Measurements from ENCODE around the gene SIAE.

The SIAE gene, protein sequence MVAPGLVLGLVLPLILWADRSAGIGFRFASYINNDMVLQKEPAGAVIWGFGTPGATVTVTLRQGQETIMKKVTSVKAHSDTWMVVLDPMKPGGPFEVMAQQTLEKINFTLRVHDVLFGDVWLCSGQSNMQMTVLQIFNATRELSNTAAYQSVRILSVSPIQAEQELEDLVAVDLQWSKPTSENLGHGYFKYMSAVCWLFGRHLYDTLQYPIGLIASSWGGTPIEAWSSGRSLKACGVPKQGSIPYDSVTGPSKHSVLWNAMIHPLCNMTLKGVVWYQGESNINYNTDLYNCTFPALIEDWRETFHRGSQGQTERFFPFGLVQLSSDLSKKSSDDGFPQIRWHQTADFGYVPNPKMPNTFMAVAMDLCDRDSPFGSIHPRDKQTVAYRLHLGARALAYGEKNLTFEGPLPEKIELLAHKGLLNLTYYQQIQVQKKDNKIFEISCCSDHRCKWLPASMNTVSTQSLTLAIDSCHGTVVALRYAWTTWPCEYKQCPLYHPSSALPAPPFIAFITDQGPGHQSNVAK

DNA sequence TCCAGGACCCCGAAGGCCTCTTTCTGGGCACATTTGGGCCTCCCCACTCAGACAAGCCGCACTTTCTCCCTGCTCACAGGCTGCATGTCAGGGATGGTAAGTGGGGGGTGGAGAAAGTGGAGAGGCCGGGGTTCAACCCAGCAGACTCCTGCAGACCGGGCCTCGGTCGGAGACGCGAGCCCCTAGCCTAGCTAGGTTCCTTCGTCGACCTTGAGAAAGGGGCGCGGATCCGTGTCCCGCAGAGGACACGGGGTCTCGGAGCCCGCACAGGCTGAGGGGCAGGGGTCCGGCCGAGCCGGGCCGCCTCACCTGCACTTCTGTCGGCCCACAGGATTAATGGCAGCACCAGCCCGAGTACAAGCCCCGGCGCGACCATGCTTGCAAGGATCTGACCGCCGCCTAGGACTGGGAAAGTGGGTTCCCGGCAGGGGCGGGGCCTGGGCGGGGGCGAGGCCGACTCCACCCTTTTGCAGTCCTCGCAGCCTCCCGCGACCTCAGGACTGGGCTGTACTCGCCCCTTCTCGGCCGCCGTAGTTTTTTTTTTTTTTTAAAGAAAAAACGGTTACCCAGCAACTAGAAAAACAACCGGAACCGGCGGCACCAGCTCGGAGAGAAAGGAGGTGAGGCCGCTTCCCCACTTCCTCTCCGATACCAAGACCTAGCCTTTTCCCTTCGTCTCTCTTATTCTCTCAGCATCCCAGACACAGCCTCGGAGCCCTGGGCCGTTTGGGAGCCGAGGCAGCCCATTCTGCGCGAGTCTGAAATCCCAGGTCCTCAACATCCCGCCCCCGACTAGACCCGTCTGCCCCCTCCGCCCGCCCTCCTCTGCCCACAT lies at the start of gene SIAE, which contains the start of gene SPA17:
SIAE (minus strand) TSS at position 407 of the 835 bp plus-strand sequence; CDS start at position 376, 31 bp downstream.
SPA17 (plus strand) TSS at position 572 of the 835 bp plus-strand sequence. CDS start 1,361 bp downstream, outside the sequence.
- in situ Hi-C loops (cut with MboI; ENCODE audit: low sequenced_read_pairs) = no loop called here

DNA sequence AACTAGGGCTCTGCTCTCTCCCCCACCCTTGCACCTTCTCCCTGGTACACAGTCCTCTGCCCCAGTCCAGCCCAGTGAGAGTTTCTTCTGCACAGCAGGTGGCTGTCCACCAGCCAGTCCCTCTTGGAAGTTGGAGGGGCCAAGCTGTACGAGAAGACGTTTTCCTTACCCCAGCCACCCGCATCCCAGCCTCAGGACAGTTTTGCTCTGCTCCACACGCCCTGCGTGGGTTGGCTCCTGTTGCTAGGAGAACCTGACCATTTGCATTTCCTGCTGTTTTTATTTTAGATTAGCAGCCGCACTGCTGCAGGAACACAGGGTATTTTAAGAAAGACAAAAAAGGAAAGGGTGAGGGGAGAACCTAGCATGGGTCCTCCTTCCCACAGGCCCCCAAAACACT lies 48.6 kb upstream of the SIAE start:
- in situ Hi-C loops (cut with MboI; ENCODE audit: low sequenced_read_pairs) = no loop called here

DNA sequence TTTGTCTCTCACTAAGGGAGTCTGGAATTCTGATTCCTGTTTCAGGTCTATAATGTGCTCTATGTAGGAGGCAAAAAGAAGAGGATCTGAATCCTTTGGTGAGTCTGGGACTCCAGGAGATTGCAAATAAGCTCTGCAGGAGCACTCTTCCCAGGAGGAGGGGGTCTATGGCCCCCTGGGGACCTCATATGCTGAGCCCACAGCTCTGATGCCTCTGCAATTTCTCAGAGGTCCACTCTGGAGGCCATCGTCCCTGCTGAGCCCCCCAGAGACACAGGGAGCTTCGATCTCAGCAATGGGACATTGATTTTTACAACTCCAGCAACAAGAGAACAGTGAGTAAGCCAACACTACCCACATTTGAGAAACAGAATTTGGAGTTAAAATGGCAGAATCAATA lies 46.0 kb upstream of the SIAE start:
- in situ Hi-C loops (cut with MboI; ENCODE audit: low sequenced_read_pairs) = no loop called here

DNA sequence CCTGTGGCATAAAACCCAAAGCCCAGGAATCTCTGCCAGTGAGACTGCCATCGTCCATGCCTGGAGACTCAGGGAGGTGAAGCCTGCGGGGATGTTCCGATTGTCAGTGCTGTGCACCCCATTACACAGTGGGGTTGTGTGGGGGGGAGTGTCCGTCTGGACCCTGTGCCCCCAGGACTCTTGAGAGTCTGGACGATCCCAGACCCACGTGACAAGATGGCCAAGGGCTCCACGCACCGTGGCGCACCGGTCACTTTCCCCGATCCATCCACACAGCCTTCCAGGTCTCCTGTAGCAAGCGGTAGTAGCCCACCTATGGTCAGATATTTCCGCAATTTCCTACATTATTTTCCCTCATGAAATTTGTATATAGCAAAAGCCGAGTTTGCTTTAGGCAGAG lies 45.3 kb upstream of the SIAE start:
- in situ Hi-C loops (cut with MboI; ENCODE audit: low sequenced_read_pairs) = no loop called here

DNA sequence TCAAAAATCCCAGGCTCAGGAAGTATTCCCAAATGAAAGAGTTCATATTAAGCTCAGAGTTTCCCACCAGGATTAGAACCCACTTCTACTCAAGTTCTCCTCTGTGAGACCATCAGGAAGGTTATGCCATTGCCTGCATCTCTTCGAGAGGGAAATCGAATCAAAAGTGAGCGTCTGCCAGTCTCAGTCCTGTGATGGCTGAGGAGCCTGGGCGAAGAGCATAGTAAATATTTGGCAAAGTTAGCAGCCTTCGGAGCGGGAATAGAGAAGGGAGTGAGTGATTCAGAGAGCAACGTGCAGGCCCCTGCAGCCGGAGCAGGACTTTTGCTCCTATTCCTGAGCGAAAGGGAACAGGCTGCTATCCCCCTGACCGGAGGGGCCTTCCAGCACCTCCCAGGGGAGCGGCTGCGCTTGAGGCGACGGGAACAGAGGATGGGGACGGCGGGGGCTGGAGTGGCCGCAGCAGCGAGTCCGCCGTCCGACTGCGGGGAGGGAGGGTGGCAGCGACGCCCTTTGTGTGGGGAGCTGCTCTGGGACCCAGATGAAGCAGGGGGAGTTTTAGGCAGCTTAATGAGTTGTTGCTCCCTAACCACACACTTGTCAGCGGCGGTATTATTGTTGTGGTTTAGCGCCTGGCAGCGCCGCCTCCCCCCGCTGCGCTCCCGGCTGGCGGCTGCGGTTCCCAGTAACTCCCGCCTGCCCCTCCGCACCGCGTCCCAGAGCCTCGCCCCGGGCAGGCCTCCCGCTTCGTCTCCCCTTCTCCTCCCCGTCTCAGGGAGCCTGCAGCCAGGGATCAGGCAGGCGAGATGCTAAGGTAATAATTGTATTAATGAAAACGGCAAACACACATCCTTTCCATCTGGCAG lies 44.5 kb upstream of the SIAE start:
- in situ Hi-C loops (cut with MboI; ENCODE audit: low sequenced_read_pairs) = no loop called here

DNA sequence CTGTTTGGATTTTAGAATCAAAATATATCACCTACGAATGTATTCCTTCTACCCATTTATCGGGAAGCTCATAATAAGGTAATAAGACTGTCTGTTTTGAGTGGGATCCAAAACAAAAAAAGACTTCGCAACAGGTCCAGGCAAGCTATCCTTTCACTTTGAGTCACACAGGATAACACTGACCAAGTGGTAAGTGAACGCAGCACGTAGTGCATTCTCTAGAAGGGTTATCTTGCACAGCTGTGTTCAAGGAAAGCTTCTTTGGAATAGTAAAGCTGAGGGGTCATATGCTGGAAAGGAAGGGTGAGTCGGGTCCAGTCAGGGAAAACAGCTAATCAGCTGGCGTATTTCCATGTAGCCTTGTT lies 43.9 kb upstream of the SIAE start:
- in situ Hi-C loops (cut with MboI; ENCODE audit: low sequenced_read_pairs) = no loop called here

DNA sequence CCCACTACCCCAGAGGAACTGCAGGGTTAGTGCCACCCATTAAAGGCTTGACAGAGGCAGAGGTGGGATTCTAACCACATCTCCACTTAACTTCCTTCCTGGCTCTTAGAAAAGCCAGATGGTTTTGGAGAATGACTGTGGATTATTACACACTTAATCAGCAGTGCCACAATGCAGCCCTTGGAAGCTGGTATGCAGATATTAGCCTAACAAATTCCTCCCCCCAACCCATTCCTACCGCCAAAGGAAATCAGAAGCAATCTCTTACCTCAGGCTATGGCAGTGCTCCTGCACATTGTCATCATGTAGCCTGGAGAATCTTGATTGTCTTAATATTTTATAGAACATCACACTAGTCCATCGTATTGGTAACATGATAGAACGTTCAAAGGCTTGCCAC lies 43.1 kb upstream of the SIAE start:
- in situ Hi-C loops (cut with MboI; ENCODE audit: low sequenced_read_pairs) = no loop called here

DNA sequence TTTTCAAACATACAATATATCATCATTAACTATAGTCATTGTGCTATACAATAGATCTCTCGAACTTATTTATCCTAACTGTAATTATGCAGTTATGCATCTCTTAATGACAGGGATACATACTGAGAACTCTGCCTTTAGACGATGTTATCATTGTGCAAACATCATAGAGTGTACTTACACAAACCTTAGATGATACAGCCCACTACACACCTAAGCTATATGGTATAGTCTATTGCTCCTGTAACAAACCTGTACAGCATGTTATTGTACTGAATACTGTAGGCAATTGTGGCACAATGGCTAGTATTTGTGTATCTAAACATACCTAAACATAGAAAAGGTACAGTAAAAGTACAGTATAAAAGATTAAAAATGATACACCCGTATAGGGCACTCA lies 38.9 kb upstream of the SIAE start:
- in situ Hi-C loops (cut with MboI; ENCODE audit: low sequenced_read_pairs) = no loop called here

DNA sequence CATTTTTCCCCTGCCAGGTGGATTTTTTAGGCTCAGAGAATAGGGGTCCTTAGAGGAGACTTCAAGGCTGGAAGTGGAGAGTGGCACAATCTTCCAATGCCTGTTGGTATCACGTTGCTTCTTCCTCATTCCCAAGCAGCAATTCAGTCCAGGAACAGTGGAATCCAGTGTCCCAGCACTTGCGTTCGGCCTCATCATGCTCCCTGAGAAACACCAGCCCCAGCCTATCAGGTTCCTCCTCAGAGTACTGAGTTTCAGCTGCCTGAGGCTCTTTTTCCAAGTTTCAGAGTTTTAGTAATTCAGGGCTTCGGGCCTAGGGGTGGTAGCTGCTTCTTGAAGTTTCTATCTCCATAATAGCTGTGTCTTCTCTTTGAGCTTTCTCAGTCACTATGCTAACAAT lies 34.3 kb upstream of the SIAE start:
- in situ Hi-C loops (cut with MboI; ENCODE audit: low sequenced_read_pairs) = no loop called here

DNA sequence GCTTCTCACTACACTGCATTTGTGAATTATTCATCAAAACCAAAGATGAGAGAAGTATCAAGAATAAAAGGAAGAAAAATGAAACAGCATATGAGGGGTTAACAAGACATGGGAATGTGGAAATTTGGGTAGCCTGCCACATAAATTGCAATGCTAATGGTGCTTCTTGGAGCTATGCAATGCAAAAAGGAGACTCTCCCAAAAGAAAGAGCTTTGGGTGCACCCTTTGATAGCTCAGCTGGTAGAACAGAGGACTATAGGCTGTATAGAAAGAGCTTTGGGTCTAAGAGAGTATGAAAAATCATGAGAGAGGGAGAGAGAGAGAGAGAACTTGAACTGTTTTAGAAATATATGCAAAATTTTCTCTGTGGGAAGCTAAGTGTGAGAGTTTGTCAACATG lies 26.5 kb upstream of the SIAE start:
- in situ Hi-C loops (cut with MboI; ENCODE audit: low sequenced_read_pairs) = no loop called here

DNA sequence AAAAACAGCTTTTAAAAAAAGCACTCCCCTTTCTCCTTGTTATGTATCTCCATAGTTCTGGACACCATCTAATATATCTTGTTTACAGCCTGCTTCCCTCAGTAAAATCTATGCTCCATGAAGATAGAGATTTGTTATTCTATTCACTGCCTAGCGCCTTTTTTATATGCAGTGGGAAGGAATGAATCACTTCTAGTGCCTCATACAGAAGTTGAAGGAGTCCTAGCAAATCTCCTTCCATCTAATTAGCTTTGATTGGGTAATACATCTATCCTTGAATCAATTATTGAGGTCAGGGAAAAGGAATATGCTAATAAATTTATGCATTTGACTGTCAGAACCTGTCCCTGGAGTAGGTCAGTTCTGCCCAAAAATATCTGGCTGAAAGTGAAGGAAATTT lies 26.0 kb upstream of the SIAE start:
- in situ Hi-C loops (cut with MboI; ENCODE audit: low sequenced_read_pairs) = no loop called here

DNA sequence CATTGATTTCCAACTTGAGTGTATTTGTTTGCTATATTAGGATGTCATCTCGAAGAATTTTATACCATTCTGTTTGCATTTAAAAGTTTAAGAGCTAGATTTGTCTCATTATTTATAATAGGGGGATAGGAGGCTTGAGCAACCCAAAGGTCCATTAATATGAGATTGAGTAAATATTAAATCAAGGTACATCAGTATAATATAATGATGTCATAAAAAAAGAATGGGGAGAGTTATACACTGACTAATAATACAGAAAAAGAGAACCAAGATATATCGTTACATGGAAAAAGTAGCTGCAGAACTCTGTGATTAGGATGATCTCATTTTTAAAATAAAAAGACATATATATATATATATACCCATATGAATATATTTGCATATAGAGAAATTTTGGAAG lies 19.6 kb upstream of the SIAE start:
- in situ Hi-C loops (cut with MboI; ENCODE audit: low sequenced_read_pairs) = no loop called here

DNA sequence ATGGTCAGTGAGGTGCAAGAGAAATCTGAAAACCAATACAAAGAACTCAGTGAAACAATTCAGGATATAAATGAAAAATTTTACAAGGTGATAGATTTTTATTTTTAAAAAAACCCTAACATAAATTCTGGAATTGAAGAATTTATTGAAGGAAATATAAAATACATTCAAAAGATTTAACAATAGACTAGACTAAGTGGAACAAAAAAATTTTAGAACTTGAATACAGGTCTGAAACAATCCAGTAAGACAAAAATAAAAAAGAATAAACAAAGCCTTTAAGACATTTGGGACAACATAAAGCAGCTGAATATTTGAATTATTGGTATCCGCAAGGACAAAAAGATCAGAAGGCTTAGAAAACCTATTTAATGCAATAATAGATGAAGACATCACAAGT lies 8.9 kb upstream of the SIAE start:
- in situ Hi-C loops (cut with MboI; ENCODE audit: low sequenced_read_pairs) = no loop called here

DNA sequence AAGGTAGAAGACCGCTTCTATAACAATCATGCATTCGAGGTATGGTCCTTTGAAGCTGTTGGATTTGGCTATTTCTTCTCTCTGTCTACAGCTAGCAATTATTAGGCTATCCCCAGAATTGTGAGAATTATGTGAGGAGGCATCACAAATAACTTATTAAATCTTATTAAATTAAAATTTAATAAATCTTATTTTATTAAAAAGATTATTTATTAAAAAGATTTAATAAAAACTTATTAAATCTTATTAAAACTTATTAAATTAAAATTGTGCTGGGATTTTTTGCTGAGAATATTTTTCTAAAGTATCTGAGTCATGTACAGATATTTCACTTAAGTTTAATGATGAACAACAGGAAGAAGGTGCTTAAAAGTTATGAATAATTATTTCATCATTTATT lies 7.9 kb upstream of the SIAE start:
- in situ Hi-C loops (cut with MboI; ENCODE audit: low sequenced_read_pairs) = no loop called here

DNA sequence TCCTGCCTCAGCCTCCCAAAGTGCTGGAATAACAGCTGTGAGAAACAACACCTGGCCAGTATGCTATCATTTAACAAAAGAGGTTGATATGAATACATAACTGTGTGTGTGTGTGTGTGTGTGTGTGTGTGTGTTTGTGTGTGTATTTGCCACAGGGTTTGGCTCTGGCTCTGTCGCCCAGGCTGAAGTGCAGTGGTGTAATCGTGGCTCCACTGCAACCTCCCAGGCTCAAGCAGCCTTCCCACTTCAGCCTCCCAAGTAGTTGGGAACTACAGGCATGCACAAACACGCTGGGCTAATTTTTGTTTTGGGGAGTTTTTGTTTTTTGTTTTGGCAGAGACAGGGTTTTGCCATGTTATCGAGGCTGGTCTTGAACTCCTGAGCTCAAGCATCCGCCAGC lies 4.9 kb upstream of the SIAE start:
- in situ Hi-C loops (cut with MboI; ENCODE audit: low sequenced_read_pairs) = no loop called here

DNA sequence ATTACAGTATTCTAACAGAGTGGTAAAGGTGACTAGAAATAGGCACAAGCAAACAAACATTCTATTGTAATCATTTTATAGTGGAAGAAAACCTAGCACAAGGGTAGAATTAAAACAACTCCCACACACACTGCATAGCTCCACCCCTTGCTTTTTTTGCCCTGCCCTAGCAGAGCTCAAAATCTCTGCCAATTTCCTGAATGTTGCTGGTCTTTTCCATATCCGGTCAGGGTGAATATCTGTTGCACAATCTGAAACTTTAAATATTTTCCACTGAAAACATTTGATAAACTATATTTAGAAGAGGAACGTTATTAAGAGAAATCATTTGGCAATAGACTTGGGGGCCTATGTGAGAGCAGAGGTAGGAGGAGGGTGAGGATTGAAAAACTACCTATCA lies 2.8 kb upstream of the SIAE start:
- in situ Hi-C loops (cut with MboI; ENCODE audit: low sequenced_read_pairs) = no loop called here

DNA sequence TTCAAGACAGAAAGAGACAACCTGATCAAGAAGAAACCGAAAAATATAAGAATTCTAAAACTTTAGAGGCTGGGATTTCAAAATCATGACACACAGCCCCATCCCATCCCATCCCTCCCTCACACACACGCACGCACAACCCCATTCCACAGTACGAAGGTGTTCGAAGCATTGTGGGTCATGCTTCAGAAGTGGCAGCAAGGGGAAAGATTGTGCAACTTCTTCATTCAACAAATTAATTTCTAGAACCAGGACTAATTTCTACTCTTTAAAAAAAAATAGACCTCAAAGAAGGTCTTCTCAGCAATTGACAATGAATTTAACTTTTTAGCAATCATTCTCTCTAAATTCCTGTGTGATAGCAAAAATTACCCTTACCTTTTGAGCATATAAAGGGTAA lies 1.0 kb upstream of the SIAE start:
- in situ Hi-C loops (cut with MboI; ENCODE audit: low sequenced_read_pairs) = no loop called here

DNA sequence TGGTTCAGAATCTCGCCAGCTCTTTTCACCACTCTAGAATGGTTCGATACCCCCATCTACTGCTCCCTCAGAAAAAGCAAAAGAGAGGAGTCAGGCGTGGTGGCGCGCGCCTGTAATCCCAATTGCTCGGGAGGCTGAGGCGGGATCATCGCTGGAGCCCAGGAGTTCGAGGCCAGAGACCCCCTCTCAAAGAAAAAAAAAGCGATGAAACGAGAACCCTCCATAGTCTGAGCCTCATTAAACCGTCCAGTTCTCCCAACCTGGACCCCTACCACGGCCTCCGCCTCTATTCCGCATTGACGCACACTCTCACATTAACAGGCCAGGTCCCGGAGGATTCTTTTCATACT lies 604 bp upstream of the SIAE start:
- in situ Hi-C loops (cut with MboI; ENCODE audit: low sequenced_read_pairs) = no loop called here

DNA sequence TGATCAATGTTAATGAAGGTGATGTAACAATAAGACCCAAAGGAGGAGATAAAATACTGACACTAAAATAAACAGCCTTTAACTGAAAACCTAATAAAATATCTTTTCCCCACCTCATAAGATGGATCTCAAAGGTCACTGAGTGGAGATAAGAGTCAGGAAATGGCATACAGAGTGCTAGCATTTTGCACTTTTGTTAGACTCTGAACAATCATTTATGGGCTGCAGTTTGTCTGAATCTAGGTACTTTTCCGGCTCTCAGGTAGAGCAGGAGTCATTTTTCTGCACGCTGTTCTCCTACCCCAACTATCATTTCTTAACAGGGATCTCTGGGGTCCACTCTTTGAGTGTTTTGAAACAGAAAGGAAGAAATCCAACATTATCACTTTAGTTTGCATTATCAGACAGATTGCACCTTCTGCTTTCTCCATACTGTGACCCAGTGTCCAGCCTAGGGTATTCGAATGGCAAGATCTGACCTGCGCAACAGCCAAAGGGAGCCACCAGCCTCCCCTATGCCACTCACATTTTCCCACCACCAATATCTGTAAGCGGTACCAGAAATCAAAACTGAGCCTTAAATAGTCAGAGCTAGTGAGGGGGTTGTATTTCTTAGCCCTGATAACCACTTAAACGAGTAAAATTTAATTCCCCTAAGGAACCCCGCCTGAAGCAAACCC lies 863 bp downstream of the SIAE start:
- in situ Hi-C loops (cut with MboI; ENCODE audit: low sequenced_read_pairs) = no loop called here

DNA sequence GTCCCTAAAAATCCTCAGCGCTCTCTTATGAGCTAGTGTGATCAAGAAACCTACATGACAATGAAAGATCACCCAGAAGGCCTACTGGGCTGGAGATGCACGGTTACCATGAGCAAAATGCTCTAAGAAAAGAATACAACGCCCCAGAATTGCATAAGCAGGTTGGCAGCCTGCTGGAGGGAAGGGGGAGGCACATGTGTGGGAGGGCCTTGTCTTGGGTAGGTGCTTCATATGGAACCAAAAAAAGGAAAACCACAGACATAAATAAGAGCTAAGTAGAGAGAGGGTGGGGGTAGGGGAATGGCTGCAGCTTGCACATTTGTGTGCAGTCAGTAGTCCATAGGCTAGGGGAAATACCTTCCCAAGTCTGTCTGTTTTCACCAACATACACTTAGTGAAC lies 2.8 kb downstream of the SIAE start:
- in situ Hi-C loops (cut with MboI; ENCODE audit: low sequenced_read_pairs) = no loop called here

DNA sequence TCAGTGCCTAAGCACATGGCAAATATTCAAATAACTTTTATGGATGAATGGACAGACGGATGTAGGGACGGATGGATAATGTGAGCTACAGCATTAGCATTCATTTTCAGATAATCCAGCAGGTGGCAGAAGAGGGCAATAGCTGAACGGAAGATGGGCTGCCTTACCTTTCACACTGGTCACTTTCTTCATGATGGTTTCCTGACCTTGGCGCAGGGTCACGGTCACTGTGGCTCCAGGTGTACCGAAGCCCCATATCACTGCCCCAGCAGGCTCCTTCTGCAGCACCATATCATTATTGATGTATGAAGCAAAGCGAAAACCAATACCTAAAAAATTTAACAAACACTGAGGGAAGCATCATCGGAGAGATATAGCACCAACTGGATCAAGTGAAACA lies 4.3 kb downstream of the SIAE start:
- in situ Hi-C loops (cut with MboI; ENCODE audit: low sequenced_read_pairs) = no loop called here
